Lower leg skin (tissue), 4 donors: ENCODE measurements around the gene IDS. TPM values are rescaled to one million over a fixed set of nuclear protein-coding genes. Genes with fewer than 3 reads are reported as not detected.

ENCODE experiments used
- DNase-seq, 2 donors: peaks; one replicate each; pipeline ENCODE4 v3.0.0-alpha.2; 2019; ENCODE audit warnings: low spot score in 2 of 2
- H3K4me3 ChIP-seq: fragments of 200-600 bp; sonication (generic); 2 replicates; pipeline ENCODE4 v1.5.1; 2017; ENCODE audit warnings: mild to moderate bottlenecking, low read depth; ENCODE audit not compliant: poor library complexity, severe bottlenecking
- CTCF ChIP-seq, 3 donors: fragments of 450-650 bp; IDR thresholded peaks; one replicate each; pipeline ENCODE4 v1.5.1; 2016; ENCODE audit warnings: antibody characterized with exemption in 3 of 3, mild to moderate bottlenecking in 3 of 3, moderate library complexity in 2 of 3
- POLR2A ChIP-seq, 2 donors: fragments of 450-650 bp; IDR thresholded peaks; one replicate each; pipeline ENCODE4 v1.6.1; 2016 to 2017; ENCODE audit warnings: antibody characterized with exemption in 2 of 2, mild to moderate bottlenecking in 1 of 2, moderate library complexity in 1 of 2
- WGBS, 2 donors: methylation state at CpG; one replicate each; pipeline ENCODE4 v1.1.5; 2018; 5-methylcytosine and 5-hydroxymethylcytosine counted together
- intact Hi-C: fragments of 100-400 bp; cut with DNase I; formaldehyde crosslinking; loops from one replicate; pipeline ENCODE4 v1.15.0; 2023; ENCODE audit warnings: low total_unique reads
- total RNA-seq, 4 donors: library from RNA; depleted of rRNA; stranded (reverse); fragments of >200 nt; gene quantifications; one replicate each; pipeline ENCODE4 v1.1.0, GENCODE V29; 2016

The IDS gene
- total RNA-seq, 4 donors from 2014 or later = 57.2 to 79.5 (median 70.7) TPM

DNA sequence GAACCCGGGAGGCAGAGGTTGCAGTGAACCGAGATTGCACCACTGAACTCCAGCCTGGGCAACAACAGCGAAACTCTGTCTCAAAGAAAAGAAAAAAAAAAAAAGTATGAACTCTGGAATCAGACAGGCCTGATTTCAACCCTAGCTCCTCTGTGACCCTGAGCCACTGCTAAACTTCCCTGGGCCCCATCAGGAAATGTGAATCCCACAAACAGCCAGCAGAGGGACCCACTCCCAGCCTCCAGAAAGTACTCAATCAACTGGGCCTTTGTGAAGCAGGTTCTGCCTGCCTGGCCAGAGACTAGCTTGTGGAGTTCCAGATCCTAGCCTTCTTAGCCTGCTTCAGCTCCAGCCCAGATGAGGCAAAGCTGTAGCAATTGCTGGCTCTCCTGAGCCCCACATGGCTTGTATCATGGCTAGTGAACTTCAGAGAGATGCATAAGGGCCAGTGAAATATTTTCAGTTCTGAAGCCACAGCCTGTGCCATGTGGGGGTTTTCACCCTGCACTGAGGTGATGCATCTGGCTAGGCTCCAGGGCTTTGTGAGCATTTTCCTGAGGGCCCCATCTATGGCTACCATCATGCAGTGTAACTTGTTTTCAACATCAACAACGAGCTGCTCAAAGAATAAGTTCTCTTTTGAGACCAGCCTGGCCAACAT, 7.2 kb upstream of the IDS start:
- 77 to 80% methylated on average over 4 of the region's 4 CpGs for WGBS, 2 donors
- H3K4me3 ChIP-seq = no peak overlapping the region
- no peak for TF ChIP-seq POLR2A (IDR thresholded peaks at IDR 0.05)
- TF ChIP-seq CTCF (IDR thresholded peaks at IDR 0.05) = no peak
- intact Hi-C loops = no loop called here
- peak; percentile 22 to 87 for DNase-seq

GRCh38 chrX:149511081-149511480, 6.0 kb upstream of the IDS start:
- peak in 1 of 2 donors; percentile 72 for DNase-seq
- intact Hi-C loops = no loop called here

DNA sequence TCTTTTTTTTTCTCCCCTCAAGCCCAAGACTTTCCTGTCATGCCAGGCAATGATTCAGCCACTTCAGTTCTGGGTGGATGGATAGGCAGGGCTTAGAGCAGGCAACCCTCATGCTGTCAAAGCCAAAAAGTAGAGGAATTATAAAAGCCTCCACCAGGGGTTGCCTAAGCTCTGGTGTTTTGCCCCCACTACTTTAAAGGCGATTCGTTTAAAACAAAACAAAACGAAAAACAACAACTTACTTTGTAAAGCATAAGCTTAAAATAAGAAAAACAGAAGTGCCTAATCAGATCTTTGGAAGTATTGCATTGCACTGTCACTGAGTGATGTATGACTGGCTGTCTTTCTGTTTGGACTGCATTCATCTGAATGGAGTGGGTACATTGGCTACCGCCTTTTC, 5.3 kb upstream of the IDS start:
- DNase-seq = peak in 1 of 2 donors; percentile 15
- intact Hi-C loops = no loop called here
- H3K4me3 ChIP-seq = no peak overlapping the region
- WGBS, 2 donors = 16 to 37% methylated on average over 4 of the region's 4 CpGs
- TF ChIP-seq POLR2A (IDR thresholded peaks at IDR 0.05) = no peak
- no peak for TF ChIP-seq CTCF (IDR thresholded peaks at IDR 0.05)

More at GRCh38 chrX:149511081-149511480, 6.0 kb upstream of the IDS start:
- H3K4me3 ChIP-seq = no peak overlapping the region
- TF ChIP-seq POLR2A (IDR thresholded peaks at IDR 0.05) = no peak
- no peak for TF ChIP-seq CTCF (IDR thresholded peaks at IDR 0.05)
- 45 to 67% methylated on average over 5 of the region's 5 CpGs for WGBS, 2 donors

DNA sequence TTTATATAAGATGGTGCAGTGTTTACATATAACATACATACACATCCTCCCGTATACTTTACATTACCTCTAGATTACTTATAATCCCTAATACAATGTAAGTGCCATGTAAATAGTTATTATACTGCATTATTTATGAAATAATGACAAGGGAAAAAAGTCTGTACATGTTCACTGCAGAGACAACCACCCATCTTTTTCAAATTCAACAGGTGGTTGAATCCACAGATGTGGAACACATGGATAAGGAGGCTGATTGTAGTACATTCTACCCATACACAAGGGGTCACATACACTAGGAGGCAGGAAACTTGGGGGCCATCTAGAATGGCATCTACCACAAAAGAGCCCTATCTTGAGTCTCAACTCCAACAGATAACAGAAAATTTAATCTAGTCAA, 3.4 kb upstream of the IDS start:
- H3K4me3 ChIP-seq = no peak overlapping the region
- DNase-seq = no peak
- intact Hi-C loops = no loop called here
- 63% methylated on average over 1 of the region's 1 CpG for WGBS, 2 donors
- TF ChIP-seq POLR2A (IDR thresholded peaks at IDR 0.05) (no peak), CTCF (IDR thresholded peaks at IDR 0.05) (no peak)

GRCh38 chrX:149506349-149506748, 1.2 kb upstream of the IDS start:
- 81 to 97% methylated on average over 2 of the region's 2 CpGs for WGBS, 2 donors

More at GRCh38 chrX:149506349-149506748, 1.2 kb upstream of the IDS start:
- no peak for DNase-seq
- intact Hi-C loops = no loop called here
- H3K4me3 ChIP-seq = no peak overlapping the region
- TF ChIP-seq CTCF (IDR thresholded peaks at IDR 0.05) (no peak), POLR2A (IDR thresholded peaks at IDR 0.05) (no peak)
